NOMO-1 treated with dmso at 0.1 percent for 144 hours (cell line): ENCODE results near the gene RPLP2.

Experiments used
- DNase-seq: peaks from one replicate; lab custom pipeline; 2025; ENCODE audit not compliant: unreplicated experiment; lab: John Stamatoyannopoulos, UW

Gene RPLP2

GRCh38 chr11:848380-848931, 38.7 kb downstream of the RPLP2 start:
- no peak for DNase-seq

DNA sequence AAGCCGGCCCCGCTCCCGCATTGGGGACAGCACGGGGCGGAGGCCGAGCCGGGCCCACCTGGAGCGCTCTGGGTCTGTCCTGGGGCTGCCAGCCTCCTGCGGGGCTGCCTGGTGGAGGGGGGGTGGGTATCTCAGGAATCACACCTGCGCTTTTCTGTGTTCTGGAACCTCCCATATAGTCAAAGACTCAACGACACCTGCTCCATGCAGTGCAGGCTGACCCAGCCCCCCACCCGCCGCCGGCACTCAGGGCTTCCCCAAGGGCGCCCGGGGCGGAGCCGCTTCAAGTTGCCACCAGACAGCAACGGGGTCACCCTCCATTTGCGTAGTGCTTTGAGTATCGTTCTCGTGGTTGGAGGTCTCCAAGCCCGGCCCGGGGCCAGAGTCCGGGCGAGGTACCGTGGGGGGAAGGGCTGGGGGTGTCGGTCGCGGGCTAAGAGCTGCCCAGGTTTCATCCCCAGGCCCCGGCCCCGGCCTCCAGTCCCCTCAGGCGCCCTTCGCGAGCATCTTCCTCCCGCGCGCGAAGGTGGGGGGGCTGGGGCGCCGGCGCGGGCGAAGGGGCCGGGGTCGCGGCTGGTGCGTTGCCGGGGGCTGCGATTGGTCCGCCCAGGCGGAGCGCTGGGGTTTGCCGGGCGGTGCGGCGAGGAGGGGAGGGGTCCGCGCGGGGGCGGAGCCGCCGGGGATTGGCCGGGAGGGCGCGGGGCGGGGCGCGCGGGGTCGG, 39.5 kb downstream of the RPLP2 start:
- DNase-seq: no peak

DNA sequence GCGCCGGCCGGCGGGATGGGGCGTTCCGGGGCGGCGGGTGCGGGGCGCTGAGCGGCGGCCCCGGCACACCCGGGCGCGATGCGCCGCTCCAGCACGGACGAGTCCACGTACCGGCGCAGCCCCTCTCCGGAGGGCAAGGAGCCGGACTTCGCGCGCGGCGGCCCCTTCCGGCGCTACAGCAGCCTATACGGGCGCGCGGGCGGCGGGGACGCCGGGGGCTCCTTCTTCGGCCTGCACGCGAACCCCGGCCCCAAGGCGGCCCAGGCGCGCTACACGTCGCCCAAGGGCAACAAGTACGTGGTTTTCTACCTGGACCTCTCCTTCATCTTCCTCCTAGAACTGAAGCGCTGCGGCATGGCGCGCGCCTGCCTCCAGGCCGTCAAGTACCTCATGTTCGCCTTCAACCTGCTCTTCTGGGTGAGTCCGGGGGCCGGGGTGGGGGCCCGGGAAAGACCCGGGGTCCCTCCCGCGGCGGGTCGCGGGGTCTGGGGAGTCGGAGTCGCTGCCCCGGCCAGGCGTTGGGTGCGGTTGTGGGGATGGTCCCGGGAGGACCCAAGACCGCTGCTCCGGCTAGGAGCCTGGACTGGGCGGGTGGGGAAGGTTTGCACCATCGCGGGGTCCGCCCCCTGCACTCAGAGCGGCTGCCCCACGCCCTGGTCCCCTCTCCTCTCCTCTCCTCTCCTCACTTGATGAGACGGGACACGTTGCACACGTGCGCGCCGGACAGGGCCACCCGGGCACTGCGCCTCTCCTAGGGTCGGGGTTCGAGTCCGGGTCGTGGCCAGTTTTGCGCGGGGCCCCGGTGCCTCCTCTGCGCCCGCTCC, 40.4 kb downstream of the RPLP2 start:
- DNase-seq: no peak

DNA sequence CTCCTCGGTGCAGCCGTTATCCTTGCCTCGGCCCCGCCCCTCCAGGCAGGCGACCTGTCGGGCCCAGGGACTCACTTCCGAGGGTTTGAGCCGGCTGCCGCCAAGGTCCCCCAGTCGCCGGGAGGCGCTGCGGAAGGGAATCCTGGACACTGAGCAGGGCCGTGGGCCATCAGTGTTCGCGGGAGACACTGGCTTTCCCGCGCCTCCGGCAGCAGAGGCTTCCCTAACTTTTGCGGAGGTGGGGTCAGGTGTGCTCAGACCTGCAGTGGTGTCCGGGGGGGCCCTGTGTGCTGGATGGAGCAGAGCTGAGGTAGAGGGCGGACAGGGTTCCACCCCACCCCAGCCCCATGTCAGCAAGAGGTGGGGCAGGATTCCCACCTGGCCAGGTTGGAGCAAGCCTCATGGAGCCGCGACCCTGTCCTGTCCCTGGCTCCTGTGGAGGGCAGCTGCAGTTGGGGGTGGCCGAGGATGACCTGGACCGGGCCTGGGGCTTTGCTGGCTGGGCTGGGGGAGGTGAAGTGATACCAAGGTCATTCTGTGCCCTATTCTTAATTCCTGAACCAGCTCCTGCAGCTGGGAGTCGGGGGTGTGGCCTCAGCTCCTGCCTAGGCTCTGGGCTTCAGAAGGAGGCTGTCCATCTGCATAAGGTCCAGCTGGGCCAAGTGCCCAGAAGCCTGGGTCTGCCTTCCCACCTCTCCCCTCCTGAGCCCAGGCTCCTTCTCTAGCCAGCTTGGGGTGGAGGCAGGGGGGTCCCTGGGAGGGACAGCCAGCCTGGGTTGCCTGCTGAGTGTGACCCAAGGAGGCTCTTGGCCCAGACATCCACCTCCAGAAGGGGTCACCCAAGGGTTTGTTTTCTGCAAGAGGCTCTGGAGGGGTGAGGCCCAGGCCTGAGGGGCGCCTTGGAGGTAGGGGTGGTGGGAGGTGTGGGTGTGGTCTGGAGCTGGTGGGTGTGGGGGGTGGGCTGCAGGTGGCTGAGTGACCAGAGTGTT, 41.3 kb downstream of the RPLP2 start:
- DNase-seq: no peak

DNA sequence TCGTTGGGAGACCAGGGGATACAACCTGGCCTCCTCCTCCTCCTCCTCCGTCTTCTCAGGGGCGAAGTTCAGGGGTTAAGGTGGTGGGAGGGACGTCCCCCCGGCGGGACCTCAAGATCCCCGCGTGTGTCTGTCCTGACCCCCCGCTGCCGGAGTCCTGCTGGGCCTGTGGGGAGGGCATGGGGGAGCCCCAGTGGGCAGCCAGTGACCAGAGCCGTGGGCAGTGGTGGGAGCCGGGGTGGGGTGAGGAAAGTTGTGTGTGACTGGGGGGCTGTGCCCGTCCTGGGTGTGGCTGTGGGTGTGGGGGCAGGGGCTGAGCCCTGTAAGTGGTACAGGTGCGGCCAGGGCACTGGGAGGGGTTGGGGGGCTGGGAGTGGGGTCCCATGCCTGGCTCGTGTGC, 43.0 kb downstream of the RPLP2 start:
- no peak for DNase-seq

DNA sequence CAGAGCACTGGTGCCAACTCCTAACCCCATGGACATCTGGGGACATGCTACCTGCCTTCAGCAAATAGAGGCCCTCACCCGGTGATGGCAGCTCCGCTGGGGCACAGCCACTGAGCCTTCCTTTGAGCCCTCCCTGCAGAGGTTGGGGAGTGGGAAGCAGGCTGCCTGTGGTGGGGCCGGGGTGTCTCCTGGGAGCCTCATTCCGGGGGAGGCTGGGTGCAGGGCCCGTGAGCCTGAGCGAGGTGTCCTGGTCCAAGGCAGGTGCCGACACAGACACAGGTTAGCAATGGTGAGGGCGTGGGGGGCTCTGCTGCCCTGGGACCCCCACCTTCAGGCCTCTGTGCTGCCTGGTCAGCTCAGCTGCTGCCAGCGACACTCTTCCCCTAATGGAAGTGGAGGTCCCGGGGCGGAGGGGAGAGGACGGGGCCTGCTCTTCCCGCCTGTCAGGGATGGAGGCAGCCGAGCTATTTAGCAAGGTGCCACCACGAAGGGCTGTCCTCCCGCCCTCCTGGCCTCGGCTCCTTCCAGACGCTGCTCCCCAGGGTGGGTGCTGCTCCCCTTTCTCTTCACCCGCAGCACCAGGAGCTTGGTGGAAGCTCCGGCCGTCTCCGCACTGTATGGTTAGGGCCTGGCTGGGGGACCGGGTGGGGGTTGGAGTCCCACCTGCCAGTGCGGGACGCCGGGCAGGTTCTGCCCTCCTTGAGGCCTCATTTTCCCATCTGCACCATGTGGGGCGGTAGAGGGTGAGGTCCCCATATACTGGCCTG, 44.1 kb downstream of the RPLP2 start:
- DNase-seq: no peak

DNA sequence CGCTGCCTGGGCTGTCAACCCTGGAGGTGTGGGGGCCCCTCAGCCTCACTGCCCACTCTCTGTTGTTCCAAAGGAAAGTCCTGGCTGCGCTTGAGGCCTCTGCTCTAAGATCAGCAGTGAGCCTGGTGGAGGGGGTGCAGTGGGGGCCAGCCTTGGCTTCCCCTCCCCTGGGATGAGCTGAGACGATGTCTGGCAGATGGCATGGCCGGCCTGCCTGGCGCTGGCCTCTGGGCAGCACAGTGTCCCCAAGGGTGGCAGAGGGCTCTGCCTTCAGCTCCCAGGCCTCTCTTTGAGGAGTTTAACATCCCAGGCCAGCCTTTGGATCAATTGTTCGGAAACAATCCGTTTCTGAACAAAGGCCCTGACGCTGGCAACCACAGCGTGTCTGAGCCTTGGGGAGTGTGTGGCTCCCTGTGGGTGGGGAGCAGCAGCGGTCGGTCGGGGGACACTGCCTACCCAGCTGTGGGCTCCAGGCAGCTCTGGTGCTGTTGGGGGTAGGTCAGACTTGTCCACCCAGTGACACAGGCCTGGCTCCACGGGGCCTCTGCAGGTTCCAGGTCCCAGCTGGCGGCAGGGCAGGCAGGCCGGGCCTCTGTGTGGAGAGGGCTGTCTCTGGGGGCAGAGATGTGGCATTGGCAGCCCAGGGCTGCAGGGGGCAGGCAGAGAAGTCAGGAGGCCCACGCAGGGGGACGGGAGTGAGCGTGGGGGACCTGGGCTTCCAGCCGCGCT, 45.0 kb downstream of the RPLP2 start:
- no peak for DNase-seq

DNA sequence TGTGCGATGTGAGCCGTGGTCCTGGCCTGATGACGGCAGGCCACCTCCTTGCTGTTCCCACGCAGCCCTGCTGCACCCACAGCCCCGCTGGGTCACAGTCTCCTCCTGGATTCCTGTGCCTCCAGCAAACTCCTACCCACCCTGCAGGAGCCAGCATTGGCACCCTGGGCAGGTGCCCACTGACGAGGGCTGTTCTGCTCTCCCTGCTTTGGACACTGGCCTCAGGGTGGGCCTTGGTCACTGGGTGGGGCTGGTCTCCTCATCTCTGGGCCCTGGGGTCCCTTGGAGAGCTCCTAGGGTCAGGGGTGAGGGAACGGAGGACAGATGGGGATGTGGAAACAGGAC, 45.5 kb downstream of the RPLP2 start:
- DNase-seq: no peak

GRCh38 chr11:855796-856195, 46.0 kb downstream of the RPLP2 start:
- DNase-seq: no peak

- no peak for DNase-seq
Measured at GRCh38 chr11:856397-856796, 46.6 kb downstream of the RPLP2 start.

GRCh38 chr11:858053-858761, 48.4 kb downstream of the RPLP2 start:
- no peak for DNase-seq

DNA sequence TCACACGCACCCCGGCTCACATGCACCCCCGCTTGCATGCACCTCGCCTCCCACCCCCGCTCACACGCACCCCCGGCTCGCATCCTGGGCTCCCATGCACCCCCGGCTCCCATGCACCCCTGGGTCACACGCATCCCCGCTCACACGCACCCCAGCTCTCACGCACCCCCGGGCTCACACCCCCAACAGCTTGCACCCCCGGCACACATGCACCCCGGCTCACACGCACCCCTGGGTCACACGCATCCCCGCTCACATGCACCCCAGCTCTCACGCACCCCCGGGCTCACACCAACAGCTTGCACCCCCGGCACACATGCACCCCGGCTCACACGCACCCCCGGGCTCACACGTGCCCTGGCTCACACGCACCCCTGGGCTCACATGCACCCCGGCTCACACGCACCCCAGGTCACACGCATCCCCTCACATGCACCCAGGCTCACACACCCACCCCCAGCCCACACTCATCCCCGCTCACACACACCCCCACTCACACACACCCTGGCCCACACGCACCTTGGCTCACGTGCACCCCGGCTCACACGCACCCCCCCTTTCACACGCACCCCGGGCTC, 49.1 kb downstream of the RPLP2 start:
- no peak for DNase-seq

DNA sequence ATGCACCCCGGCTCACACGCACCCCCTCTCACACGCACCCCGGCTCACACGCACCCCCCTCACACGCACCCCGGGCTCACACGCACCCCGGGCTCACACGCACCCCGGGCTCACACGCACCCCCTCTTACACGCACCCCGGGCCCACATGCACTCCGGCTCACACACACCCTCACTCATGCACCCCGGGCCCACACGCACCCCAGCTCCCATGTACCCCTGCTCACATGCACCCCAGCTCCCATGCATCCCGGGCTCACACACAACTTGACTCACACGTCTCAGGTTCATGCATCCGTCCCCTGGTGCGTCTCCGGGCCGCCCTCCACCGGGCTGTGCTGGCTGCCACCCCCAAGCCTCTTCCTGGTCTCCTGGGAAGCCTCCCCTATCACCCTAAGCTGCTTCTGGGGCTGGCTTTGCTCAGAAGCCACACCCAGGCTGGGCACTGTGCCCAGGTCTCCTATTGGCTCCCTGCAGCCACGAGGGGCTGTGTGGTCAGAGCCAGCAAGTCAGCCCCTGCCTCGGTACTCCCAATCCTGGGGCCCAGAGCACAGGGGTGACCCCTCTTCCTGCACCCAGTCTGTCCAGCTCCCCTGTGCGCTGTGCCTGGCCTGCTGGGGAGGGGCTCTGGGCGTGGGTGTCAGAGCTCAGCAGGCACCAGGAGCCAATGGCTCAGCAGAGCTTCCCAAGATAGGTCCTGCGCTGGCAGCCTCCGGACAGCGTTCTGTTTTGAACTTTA, 49.8 kb downstream of the RPLP2 start:
- no peak for DNase-seq

DNA sequence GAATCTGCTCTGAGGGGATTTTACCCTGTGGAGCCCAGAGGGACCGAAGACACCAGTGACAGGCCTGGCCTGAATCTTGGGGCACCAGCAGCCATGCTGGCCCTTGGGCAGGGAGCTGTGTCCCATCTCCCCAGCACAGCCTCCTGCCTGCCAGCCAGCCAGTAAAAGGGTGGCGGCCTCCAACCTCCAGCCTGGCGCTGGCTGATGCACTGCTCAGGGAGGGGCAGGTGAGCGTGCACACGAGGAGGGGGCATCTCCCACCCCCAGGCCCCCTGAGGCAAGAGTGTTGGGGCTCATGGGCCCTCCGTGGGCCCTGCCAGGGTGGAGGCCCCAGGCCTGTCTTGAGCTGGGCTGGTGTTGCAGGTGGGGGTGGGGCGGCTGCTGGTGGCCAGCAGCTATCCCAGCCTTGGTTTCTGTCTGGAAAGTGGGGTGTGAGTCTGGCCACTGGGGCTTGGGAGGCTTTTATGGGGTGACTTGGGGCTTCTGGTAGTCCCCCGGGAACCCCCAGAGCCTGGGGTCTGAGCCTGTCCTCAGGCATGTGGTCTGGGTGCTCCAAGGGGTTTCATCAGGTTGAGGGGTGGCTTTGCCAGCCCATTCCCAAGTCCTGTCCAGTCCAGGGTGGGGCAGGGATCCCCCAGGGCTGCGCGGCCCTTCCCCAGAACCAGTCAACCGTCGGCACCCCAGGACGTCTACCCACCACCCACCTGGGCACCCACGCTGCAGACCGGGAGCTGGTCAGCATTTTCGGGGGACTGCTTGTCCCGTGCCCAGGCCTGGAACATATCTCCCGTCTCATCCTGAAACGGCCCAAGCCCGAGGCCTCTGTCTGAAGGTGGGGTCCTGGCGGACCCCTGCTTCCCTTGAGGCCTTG, 50.7 kb downstream of the RPLP2 start:
- DNase-seq: no peak

DNA sequence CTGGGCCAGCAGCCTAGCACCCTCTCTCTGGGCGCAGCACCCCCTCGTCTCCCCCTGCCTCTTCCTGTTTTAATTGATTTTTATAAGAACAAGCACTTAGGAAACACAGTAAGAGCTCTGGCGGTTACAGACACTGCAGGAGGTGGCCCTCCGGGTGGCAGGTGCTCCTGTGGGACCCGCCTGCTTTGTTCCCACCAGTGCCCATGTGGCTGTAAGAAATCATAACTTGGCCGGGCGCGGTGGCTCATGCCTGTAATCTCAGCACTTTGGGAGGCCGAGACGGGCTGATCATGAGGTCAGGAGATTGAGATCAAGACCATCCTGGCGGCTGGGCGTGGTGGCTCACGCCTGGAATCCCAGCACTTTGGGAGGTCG, 51.3 kb downstream of the RPLP2 start:
- DNase-seq: no peak

GRCh38 chr11:862081-862661, 52.4 kb downstream of the RPLP2 start:
- no peak for DNase-seq
